NT2/D1 (cell line): Measurements from ENCODE around the gene RAP1B.

ENCODE experiments used
- SUZ12 ChIP-seq: IDR thresholded peaks from 2 replicates; pipeline ENCODE4 v1.6.1; 2011; ENCODE audit not compliant: insufficient read length, insufficient read depth; ENCODE audit errors: extremely low read depth
- YY1 ChIP-seq: IDR thresholded peaks from 2 replicates; pipeline ENCODE4 v1.6.1; 2011; ENCODE audit not compliant: insufficient read length, insufficient read depth
- ZNF274 ChIP-seq: IDR thresholded peaks from 2 replicates; pipeline ENCODE4 v1.6.1; 2011; ENCODE audit warnings: mild to moderate bottlenecking, low read depth, low read length

- TF ChIP-seq YY1 (no peak), SUZ12 (no peak), ZNF274 (no peak)
Measured at GRCh38 chr12:68667291-68667690, 56.6 kb downstream of the RAP1B start.
